ENCODE results near the gene OR52E6. TPM values are rescaled to one million over a fixed set of nuclear protein-coding genes. Genes with fewer than 3 reads are reported as not detected.

OR52E6 gene
- not detected for total RNA-seq

DNA sequence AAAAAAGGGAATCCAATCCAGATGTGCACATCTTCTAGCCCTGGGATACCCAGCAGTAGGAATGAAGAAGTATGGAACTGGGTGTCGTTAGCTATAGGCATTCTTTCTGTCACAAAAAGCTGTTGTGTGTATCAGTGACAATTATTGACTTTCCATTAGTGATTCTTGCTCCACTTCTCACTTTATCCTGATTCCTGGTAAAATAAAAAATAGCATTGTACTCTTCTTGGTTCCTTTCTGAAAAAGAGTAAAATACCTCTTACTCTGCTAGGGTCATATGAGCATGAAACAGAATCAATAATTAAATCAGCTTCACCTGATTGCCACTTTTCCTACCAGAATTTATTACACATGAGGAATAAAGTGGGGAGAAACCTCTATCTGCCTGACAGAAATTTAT, at the start of gene OR52E6:
Gene OR52E6, minus strand, starts transcription at position 101 of the 400 bp plus-strand sequence. Its CDS starts 0 bp downstream, at position 101.
- no peaks in the 10 kb centered on the region for H3K9me3 Mint-ChIP-seq (ENCODE audit: low read depth)
- H3K27me3 Mint-ChIP-seq = peaks cover 12% of the 10 kb centered on the region
- no peaks in the 10 kb centered on the region for H3K4me1 Mint-ChIP-seq
- no peak within 1 kb of the TSS for H3K4me3 Mint-ChIP-seq
- ATAC-seq = no peak
- H3K36me3 Mint-ChIP-seq = no peaks in the 10 kb centered on the region
- CTCF ChIA-PET = no interaction called here
- no peak for DNase-seq
- no peak within 1 kb of the TSS for H3K27ac Mint-ChIP-seq

DNA sequence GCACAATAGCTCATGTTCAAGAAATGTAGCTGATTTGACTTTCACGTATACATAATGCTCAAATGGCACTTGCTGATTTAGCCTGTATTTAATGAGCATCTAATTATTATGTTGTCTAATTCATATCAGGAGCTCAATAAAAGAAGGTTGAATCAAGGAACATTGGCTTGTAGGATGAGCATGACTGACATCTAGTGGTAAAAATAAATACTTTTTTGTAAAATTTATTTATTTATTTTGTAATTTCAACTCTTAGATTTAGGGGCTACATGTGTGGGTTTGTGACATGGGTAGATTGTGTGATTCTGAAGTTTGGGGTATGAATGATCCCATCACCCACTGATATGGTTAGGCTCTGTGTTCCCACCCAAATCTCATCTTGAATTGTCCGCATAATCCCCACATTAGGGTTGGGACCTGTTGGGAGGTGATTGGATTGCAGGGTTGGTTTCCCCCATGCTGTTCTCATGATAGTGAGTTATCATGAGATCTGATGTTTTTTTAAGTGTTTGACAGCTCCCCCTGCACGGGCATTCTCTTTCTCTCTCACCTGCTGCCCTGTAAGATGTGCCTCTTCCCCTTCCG, 49.6 kb upstream of the OR52E6 start:
- H3K36me3 Mint-ChIP-seq = no peaks in the 10 kb centered on the region
- no peak for ATAC-seq
- no peak for DNase-seq
- no peak overlapping the region for H3K4me3 Mint-ChIP-seq
- no peaks in the 10 kb centered on the region for H3K4me1 Mint-ChIP-seq
- CTCF ChIA-PET = interaction anchor here (0.9 to 1.2 kb wide), 4 partner anchors 9 to 462 kb away, joined by 3 to 7 read pairs (median 4); no protein-coding TSS in a partner anchor
- H3K9me3 Mint-ChIP-seq (ENCODE audit: low read depth) = no peaks in the 10 kb centered on the region
- H3K27ac Mint-ChIP-seq = no peak overlapping the region
- H3K27me3 Mint-ChIP-seq = peaks cover 10% of the 10 kb centered on the region

DNA sequence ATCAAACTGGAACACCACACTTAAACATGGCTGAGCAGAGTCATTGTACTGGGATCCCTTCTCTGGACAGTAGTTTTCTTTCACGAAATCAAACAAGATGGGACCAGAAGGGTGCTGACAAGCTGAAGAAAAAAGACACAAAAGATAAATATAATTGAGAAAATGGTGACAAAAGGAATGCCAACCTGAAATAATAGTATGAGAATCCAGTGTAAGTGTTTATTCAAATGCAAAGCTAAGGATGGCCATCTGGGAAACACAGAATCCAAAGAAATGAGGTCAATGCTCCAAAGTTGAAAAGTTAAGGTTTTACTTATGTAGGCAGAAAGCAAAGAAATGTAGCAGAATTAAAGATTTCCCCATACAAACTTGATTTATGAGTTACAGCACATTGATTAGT, 46.0 kb upstream of the OR52E6 start:
- Mint-ChIP-seq H3K36me3 (no peaks in the 10 kb centered on the region), H3K9me3 (ENCODE audit: low read depth) (no peaks in the 10 kb centered on the region), H3K4me3 (no peak overlapping the region), H3K27ac (no peak overlapping the region), H3K4me1 (no peaks in the 10 kb centered on the region), H3K27me3 (peaks cover 6% of the 10 kb centered on the region)
- CTCF ChIA-PET = no interaction called here
- ATAC-seq = no peak
- no peak for DNase-seq

DNA sequence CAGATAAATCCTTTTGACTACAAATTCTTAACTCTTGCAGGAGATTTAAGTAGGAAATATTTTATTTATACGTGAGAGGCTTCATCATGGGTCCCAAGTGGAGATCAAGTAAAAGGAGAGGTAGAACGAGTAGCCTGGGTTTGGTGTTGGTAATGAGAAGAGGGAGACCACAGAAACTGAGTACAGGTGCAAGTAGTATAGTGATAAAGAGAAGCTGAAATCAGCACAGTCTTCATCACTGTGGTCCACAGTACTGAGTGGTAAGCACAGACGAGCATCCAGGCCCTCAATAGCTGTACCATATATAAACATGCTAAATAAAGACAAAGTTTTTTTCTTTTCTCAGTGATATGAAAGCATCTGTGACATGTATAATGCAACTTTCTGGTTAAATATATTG, 45.5 kb upstream of the OR52E6 start:
- ATAC-seq (no peak), DNase-seq (no peak)
- H3K36me3 Mint-ChIP-seq = no peaks in the 10 kb centered on the region
- H3K4me1 Mint-ChIP-seq = no peaks in the 10 kb centered on the region
- no peak overlapping the region for H3K27ac Mint-ChIP-seq
- H3K9me3 Mint-ChIP-seq (ENCODE audit: low read depth) = no peaks in the 10 kb centered on the region
- CTCF ChIA-PET = no interaction called here
- H3K27me3 Mint-ChIP-seq = peaks cover 9% of the 10 kb centered on the region
- H3K4me3 Mint-ChIP-seq = no peak overlapping the region

DNA sequence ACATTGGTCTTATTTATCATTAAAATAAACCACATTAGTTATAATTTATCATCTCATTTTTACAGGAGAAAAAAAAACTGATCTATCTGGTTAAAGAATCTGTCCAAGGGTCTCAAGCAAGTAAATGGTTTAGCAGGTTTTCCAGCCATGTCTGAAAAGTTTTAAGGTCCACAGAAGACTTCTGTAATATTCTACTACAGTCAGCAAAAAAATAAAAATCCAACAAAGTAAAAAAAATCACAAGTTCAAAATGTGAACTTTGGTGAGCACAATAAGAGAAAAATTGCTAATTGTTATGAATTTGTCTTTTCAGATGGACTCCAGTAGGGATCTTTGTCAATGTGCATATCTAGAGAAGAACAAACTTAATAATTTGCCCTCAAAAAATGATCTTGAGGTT, 40.1 kb upstream of the OR52E6 start:
- H3K27me3 Mint-ChIP-seq = peaks cover 11% of the 10 kb centered on the region
- H3K36me3 Mint-ChIP-seq = no peaks in the 10 kb centered on the region
- no peak overlapping the region for H3K27ac Mint-ChIP-seq
- CTCF ChIA-PET = interaction anchor here (1.0 kb wide), 1 partner anchor 9 kb away, joined by 3 read pairs; no protein-coding TSS in a partner anchor
- no peaks in the 10 kb centered on the region for H3K9me3 Mint-ChIP-seq (ENCODE audit: low read depth)
- no peak for DNase-seq
- no peak overlapping the region for H3K4me3 Mint-ChIP-seq
- H3K4me1 Mint-ChIP-seq = no peaks in the 10 kb centered on the region
- ATAC-seq = no peak

DNA sequence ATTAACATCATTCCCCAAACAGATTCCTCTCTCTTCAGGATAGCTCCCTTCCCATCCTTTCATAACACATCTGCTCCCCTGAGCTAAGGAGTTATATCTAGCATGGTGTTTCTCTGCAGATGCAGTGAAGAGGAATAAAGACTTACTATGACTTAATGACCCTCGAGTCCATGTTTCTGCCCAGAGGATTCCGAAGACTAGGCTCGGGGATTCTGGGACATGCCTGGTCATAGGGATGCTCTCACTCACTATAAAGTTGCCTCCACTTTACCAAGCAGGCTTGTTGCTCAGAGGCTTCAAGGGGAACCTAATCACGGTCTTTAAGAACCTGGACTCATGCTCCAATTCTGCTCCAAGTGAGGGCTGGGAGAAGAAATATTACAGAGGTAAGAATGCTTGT, 38.6 kb upstream of the OR52E6 start, which contains the start of gene OR52E4:
Gene OR52E4, plus strand, starts transcription at position 301 of the 400 bp plus-strand sequence. CDS start 3,664 bp downstream, outside the sequence.
- H3K9me3 Mint-ChIP-seq (ENCODE audit: low read depth) = no peaks in the 10 kb centered on the region
- H3K4me1 Mint-ChIP-seq = no peaks in the 10 kb centered on the region
- DNase-seq (no peak), ATAC-seq (no peak)
- H3K36me3 Mint-ChIP-seq = no peaks in the 10 kb centered on the region
- CTCF ChIA-PET = no interaction called here
- peaks cover 11% of the 10 kb centered on the region for H3K27me3 Mint-ChIP-seq
- H3K4me3 Mint-ChIP-seq = no peak within 1 kb of the TSS
- no peak within 1 kb of the TSS for H3K27ac Mint-ChIP-seq

DNA sequence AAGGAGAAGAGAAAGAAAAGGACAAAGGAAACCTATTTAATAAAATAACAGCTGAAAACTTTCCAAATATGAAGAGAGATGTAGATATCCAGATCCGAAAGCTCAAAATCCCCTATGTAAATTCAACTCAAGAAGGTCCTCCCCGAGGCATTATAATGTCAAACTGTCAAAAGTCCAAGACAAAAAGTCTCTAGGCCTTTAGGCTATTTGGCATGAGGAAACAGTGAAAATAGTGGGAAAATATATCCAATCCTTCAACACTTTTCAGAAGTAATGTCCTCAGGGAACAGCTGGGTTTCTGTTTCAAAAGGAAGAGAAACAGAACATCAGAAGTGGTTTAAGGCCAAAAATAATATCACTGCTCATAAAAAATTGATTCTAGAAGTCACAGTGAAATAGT, 36.9 kb upstream of the OR52E6 start:
- CTCF ChIA-PET = no interaction called here
- H3K9me3 Mint-ChIP-seq (ENCODE audit: low read depth) = no peaks in the 10 kb centered on the region
- H3K4me1 Mint-ChIP-seq = no peaks in the 10 kb centered on the region
- ATAC-seq (no peak), DNase-seq (no peak)
- H3K27ac Mint-ChIP-seq = no peak overlapping the region
- peaks cover 7% of the 10 kb centered on the region for H3K27me3 Mint-ChIP-seq
- H3K4me3 Mint-ChIP-seq = no peak overlapping the region
- H3K36me3 Mint-ChIP-seq = no peaks in the 10 kb centered on the region

DNA sequence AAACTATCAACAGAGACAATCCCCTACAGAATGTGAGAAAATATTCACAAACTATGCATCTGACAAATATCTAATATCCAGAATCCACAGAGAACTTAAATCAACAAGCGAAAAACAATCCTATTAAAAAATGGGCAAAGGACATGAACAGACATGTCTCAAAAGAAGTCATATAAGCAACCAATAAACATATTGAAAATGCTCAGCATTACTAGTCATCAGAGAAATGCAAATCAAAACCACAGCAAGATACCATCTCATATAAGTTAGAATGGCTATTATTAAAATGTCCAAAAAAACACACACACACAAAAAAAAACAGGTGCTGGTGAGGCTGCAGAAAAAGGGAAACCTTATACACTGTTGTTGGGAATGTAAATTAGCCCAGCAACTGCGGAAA, 24.1 kb upstream of the OR52E6 start:
- no peaks in the 10 kb centered on the region for H3K36me3 Mint-ChIP-seq
- no peaks in the 10 kb centered on the region for H3K9me3 Mint-ChIP-seq (ENCODE audit: low read depth)
- H3K27me3 Mint-ChIP-seq = no peaks in the 10 kb centered on the region
- no peak for ATAC-seq
- H3K4me3 Mint-ChIP-seq = no peak overlapping the region
- H3K27ac Mint-ChIP-seq = no peak overlapping the region
- no peaks in the 10 kb centered on the region for H3K4me1 Mint-ChIP-seq
- CTCF ChIA-PET = no interaction called here
- DNase-seq = no peak

DNA sequence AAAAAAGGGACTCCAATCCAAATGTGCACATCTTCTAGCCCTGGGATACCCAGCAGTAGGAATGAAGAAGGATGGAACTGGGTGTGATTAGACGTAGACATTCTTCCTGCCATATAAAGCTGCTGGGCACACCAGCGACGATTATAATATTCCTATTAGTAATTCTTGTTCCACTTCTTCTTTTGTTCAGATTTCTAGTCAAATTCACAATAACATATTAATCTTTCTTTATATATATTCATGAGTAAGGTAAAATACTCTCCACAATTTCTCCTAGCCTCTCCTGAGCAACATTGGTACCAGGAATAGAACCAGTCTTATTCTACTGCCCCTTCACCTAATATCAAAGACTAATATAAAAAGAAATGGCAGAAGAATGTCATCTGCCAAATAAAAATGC, 15.9 kb upstream of the OR52E6 start, which contains the start of gene OR52E8:
Gene OR52E8, minus strand, starts transcription at position 101 of the 400 bp plus-strand sequence. Its CDS starts 0 bp downstream, at position 101.
- Mint-ChIP-seq H3K9me3 (ENCODE audit: low read depth) (no peaks in the 10 kb centered on the region), H3K36me3 (no peaks in the 10 kb centered on the region), H3K27me3 (peaks cover 3% of the 10 kb centered on the region), H3K27ac (no peak within 1 kb of the TSS), H3K4me1 (no peaks in the 10 kb centered on the region), H3K4me3 (no peak within 1 kb of the TSS)
- DNase-seq (no peak), ATAC-seq (no peak)
- CTCF ChIA-PET = no interaction called here

DNA sequence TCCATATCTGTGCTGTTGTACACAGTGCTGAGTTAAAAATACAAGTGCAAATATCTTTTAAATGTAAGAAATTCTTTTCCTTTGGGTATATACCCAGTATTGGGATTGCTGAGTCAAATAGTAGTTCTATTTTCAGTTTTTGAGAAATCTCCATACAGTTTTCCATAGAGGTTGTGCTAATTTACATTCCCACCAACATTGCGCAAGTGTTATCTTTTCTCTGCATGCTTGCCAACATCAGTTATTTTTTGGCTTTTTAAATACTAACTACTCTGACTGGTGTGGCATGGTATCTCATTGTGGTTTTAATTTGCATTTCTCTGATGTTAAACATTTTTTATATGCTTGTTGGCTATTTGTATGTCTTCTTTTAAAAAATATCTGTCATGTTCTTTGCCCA, 9.3 kb upstream of the OR52E6 start:
- Mint-ChIP-seq H3K4me1 (no peaks in the 10 kb centered on the region), H3K36me3 (no peaks in the 10 kb centered on the region), H3K27ac (no peak overlapping the region), H3K4me3 (no peak overlapping the region), H3K9me3 (ENCODE audit: low read depth) (no peaks in the 10 kb centered on the region), H3K27me3 (peaks cover 3% of the 10 kb centered on the region)
- DNase-seq (no peak), ATAC-seq (no peak)
- CTCF ChIA-PET = no interaction called here

DNA sequence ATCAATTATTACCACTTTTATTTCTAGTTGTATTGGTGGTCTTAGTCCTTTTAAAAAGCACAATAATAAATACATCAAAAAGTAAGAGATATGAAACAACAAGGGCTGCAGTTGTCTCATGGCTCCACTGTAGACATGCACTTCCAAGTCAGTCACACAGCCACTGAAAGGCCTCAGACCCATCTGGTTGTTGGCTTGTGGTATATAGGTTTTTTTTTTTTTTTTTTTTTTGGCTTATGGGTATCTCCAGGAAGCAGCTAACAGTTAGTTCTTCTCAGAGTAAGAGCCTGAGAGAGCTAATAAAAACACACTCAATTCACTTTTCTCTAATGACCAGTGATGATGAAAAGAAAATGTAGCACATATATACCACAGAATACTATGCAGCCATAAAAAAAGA, 6.0 kb upstream of the OR52E6 start:
- CTCF ChIA-PET = no interaction called here
- ATAC-seq (no peak), DNase-seq (no peak)
- Mint-ChIP-seq H3K36me3 (no peaks in the 10 kb centered on the region), H3K4me3 (no peak overlapping the region), H3K27me3 (peaks cover 2% of the 10 kb centered on the region), H3K27ac (no peak overlapping the region), H3K9me3 (ENCODE audit: low read depth) (no peaks in the 10 kb centered on the region), H3K4me1 (no peaks in the 10 kb centered on the region)

DNA sequence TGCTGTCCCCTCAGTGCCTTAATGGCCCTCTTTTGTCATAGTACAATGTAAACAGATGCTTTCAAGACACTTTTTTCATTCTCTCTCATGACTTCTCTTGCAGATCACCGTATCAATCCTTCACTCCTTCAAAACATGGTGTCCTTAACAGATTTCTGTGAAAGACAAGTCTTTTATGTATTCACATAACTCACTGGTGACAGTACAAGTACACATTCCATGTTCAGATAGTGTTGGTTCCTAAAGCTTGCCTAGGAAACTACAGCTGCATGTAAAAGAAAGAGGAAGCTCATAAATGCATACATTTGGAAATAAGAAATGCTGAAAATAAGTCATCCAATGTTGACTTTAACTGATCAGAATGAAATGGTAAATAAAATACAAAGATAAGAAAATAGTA, 5.0 kb upstream of the OR52E6 start:
- CTCF ChIA-PET = no interaction called here
- ATAC-seq = no peak
- H3K4me1 Mint-ChIP-seq = no peaks in the 10 kb centered on the region

DNA sequence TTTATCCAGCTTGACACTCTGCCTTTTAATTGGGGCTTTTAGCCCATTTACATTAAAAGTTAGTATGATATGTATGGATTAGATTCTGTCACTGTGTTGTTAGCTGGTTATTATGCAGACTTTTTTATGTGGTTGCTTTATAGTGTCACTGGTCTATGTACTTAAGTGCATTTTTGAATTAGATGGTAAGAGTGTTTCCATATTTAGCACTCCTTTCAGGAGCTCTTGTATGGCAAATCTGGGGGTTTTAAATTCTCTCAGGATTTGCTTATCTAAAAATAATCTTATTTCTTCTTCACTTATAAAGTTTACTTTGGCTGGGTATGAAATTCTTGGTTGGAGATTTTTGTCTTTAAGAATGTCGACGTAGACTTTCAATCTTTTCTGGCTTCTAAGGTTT, 4.0 kb downstream of the OR52E6 start:
- Mint-ChIP-seq H3K36me3 (no peaks in the 10 kb centered on the region), H3K27me3 (peaks cover 9% of the 10 kb centered on the region), H3K4me1 (no peaks in the 10 kb centered on the region), H3K27ac (no peak overlapping the region), H3K9me3 (ENCODE audit: low read depth) (no peaks in the 10 kb centered on the region), H3K4me3 (no peak overlapping the region)
- DNase-seq (no peak), ATAC-seq (no peak)
- CTCF ChIA-PET = no interaction called here

More for the DNA sequence above, 5.0 kb upstream of the OR52E6 start:
- Mint-ChIP-seq H3K9me3 (ENCODE audit: low read depth) (no peaks in the 10 kb centered on the region), H3K27me3 (peaks cover 2% of the 10 kb centered on the region), H3K4me3 (no peak overlapping the region), H3K27ac (no peak overlapping the region), H3K36me3 (no peaks in the 10 kb centered on the region)
- DNase-seq = no peak

DNA sequence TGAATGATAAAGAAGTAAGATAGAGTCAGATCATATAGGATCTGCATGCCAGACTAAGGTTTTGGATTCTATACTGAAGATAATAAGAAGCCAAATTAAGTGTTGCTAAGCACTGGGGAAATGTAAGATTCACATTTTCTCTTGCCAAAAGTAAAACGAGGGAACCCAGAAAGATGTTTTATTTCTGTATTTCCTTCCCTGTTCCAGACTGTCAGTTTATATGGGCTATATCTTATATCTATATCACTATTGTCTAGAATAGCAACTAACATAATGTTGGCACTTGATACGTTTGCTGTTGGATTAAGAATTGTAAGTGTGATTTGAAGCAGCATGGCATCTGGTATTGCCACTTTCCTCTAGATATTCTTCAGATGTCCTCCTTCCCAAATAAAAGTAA, 8.3 kb downstream of the OR52E6 start:
- Mint-ChIP-seq H3K4me3 (no peak overlapping the region), H3K27ac (no peak overlapping the region), H3K27me3 (peaks cover 10% of the 10 kb centered on the region), H3K36me3 (no peaks in the 10 kb centered on the region), H3K4me1 (no peaks in the 10 kb centered on the region), H3K9me3 (ENCODE audit: low read depth) (no peaks in the 10 kb centered on the region)
- DNase-seq (no peak), ATAC-seq (no peak)
- CTCF ChIA-PET = no interaction called here

All from activated CD8-positive, alpha-beta memory T cell treated with anti-CD3 and anti-CD28 coated beads, Interleukin-2, amount 10 ng/mL, durations not matched to agents 7 days and 5 days (primary cell).